Stimulated activated CD4-positive, alpha-beta T cell treated with anti-CD3 and anti-CD28 coated beads, TNF-alpha, amount 100 ng/mL, for 48 hours (primary cell): ENCODE results near the gene CTSH.
A peak's percentile ranks its signal among the peaks of the same experiment; 100 is the strongest.
"Not testable (repeated sequence)": the region's sequence is repeated elsewhere in the genome, so short reads cannot be mapped to it uniquely, and the experiment has no call there.

Experiments
- DNase-seq, 3 donors: peaks; one replicate each; pipeline ENCODE4 v3.0.0-alpha.2; 2020; ENCODE audit warnings: low read depth in 3 of 3

CTSH gene

DNA sequence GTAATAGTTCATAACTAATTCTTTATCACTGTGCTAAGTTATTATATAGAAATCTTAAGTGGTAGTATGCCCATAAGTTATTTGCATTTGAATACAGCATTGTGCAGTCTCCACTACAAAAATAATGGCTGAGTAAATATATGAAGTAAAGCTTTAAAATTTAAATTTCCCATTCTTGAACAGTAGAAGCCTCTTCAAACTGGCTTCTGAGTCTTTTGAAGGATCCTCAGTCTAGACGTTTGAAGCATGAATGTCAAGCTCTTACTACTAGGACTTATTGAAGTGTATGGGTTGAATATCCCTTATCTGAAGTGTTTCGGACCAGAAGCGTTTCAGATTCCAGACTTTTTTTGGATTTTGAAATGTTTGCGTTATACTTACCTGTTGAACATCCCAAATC lies 55.8 kb downstream of the CTSH start:
- no peak for DNase-seq

DNA sequence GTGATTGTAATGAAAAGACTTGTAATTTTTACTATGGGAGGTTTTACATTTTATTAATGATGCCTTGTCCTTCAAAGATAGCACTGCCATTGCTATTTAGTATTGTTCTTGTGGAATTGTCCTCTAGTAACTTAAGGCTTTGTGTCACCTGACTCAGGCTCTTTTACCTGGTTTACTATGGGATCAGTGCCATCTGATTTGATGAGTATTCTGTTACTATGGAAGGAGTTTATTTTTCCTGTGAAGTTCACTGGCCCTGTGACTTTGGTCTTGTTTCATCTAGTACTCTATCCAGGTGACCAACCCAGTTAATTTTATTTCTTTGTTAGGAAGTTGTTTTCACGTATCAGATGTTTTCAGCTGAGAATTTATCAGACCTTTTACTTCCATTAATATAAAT lies 63.2 kb downstream of the CTSH start:
- DNase-seq: no peak

DNA sequence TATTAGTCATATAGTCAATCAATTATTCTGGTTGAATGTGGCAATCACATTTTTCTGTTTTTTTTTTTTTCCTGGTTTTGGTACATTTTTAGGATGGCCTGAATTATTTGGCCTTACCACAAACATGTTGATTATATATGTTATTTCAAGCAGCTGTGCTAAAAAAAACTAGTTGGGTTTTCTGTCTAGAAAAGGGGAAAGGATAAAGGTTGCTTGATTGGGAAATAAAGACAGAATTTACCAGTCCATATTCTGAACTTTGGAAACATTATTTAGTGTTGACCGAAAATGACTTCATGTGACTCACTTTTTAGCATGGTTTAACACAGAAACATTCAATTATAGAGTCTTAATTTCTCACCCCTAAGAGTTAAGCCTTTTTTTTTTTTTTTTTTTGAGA lies 64.0 kb downstream of the CTSH start:
- no peak for DNase-seq

DNA sequence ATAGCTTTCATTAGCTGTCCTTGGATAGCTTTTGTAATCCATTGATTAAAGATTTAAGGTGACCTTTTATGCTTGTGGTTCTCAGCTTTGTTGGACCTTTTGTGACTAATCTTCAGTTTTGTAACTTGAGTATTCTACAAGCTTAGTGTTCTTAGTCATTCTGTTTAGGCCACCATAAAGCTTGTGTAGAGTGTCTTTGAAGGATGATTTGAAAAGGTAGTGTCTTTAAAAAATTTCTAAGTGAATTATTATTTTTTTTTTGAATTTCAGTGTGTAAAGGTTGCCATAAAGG lies 64.7 kb downstream of the CTSH start:
- no peak for DNase-seq

DNA sequence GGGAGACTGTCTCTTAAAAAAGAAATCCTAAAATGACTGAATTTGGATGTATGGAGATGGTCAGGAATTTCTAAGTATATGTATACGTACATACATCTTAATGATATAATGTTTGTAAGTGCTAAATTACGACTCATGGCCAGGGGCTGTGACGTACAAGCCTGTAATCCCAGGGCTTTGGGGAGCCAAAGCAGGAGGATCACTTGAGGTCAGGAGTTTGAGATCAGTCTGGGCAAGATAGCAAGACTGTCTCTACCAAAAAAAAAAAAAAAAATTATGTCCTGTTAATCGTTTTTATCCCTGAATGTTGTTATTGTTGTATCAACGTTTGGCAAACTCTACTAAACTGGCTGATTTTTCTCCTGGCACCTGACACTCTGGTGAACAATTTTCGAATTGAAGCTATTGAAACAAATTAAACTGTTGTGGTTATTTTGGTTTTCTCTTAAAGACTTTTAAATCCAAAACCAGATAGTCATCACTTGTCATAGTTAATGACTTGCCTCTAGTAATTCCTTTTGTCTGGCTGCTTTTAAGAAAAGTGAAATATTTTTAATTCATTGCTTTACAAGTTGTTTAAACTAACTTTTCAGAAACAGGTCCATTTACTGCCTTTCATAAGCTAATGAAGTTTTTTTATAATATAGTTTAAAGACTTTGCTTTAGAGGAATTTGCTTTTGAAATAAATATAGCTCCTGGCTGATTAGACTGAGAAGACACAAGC lies 65.2 kb downstream of the CTSH start:
- no peak for DNase-seq

DNA sequence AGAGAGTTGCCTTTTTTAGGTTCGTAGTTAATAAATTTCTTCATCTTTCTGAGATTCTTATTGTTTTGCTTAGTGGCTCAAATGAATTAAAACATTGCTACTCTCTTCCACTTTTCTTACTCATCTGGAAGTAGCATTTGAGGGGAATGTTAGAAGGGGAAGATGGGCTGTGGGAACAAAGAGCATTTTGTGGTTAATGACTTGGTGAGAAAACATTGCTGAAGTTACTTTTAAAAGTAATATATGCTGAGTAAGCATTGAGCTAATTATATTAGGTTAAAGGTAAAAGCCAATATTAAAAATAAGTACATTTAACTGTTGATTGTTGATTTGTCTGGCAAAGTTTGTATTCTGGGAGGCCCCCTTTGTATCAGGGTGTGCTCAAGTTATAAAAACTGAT lies 66.5 kb downstream of the CTSH start:
- DNase-seq: no peak

DNA sequence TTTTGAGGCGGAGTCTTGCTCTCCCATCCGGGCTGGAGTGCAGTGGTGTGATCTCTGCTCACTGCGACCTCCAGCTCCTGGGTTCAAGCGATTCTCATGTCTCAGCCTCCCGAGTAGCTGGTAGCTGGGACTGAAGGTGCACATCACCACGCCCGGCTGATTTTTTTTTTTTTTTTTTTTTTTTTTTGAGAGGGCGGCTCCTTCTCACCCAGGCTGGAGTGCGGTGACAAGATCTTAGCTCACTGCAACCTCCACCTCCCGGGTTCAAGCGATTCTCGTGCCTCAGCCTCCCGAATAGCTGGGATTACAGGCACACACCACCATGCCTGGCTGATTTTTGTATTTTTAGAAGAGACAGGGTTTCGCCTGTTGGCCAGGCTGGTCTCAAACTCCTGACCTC lies 67.9 kb downstream of the CTSH start:
- not testable (repeated sequence) for DNase-seq

DNA sequence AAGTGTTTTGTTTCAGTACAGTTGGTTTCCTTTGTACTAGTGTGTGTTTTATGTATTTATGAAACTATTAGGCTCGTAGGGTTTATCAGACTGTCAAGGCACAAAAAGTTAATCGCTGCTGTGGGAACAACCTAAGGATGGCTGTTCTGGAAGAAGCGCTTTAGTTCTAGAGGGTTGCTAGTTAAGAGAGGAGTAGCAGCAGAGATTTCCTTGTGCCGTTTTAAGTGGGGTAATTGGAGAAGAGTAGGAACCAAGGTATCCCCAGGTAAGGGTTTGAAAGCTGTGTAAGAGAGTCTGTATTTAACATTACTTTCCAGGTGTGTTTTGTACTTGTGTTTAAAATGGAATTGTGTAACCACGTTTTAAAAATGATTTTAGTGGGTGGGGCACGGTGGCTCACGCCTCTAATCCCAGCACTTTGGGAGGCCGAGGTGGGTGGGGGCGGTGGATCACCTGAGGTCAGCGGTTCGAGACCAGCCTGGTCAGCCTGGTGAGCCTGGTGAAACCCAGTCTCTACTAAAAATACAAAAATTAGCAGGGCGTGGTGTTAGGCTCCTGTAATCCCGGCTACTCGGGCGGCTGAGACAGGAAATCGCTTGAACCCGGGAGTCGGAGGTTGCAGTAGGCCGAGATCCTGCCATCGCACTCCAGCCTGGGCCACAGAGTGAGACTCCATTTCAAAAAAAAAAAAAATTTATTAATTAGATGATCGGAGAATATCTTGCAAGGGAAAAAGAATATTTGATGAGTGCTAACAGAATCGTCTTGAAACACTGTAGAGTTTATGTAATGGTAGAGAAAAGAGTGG lies 69.5 kb downstream of the CTSH start:
- no peak for DNase-seq

DNA sequence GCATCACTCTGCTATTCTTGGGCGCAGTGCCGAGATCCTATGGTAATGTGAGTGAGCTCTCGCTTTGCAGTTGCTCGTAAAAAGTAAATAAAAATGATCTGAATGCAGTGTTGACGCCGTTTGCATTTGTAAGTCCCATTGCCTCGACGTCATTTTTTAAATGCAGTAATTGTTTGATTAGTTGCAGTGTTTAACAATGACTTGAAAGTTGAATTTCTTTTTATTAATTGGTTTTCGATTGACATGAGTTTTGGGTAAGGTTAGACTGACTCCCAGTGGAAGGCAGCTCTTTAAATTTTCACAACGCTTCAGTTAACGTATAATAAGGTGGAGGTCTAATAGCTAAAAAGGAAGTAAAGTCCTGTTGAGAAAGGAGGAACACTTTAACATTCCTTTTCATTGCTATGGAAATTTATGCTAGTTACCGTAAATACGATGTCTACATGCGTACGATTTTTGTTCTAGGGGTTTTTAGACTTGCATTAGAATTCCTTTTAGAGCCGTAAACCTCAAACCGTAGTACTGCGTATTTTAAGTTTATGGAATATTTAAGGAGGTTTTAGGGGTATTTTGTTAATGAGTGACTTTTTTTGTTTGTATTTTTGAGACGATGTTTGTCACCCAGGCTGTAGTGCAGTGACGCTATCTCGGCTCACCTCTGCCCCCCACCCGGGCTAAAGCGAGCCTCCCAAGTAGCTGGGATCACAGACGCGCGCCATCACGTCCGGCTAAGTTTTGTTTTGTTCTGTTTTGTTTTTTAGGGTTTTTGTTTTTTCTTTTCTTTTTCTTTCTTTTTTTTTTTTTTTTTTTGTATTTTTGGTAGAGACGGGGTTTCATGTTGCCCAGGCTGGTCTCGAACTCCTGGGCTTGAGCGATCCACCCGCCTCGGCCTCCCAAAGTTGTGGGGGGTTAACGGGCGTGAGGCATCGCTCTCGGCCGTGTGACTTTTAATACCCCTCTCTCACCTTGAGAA lies 70.8 kb downstream of the CTSH start:
- DNase-seq: peak in 1 of 3 donors; percentile 8

DNA sequence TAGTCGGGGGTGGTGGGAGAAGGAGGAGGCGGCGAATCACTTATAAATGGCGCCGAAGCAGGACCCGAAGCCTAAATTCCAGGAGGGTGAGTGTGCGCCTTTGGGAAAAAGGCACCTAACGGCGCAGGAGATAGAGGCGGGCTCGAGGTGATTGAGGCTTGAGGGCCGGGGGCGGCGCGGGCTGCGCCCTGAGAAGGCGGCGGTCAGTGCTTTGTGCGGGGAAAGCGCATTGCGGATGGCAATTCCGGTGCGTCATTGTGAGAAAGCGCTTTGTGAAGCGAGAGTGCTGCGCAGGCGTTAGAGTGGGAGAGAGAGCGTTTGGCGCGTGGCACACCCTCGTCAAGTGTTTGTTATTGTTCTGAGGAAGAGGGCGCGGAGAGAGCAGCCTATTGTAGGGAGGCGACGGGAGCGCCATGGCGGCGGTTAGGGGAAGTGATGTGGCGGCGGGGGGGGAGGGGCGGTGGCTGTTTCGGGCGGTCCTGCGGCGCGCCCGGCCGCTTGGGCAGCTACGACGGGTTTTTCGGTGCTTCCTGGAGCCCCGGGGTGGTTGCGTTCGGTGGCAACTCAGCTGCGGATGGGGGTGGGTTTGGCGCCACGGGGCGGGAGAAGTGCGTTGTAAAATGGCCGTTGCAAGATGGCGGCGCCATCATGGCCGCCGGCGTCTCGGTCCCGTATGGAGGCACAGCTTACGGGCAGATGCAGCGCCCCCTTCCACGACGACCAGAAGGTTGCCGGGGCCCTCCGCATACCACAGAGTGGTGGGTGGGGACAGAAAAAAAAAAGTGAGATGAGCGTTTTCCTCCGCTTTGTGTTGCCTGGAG lies 71.7 kb downstream of the CTSH start:
- peak; percentile 73 to 88 (median 83) for DNase-seq

DNA sequence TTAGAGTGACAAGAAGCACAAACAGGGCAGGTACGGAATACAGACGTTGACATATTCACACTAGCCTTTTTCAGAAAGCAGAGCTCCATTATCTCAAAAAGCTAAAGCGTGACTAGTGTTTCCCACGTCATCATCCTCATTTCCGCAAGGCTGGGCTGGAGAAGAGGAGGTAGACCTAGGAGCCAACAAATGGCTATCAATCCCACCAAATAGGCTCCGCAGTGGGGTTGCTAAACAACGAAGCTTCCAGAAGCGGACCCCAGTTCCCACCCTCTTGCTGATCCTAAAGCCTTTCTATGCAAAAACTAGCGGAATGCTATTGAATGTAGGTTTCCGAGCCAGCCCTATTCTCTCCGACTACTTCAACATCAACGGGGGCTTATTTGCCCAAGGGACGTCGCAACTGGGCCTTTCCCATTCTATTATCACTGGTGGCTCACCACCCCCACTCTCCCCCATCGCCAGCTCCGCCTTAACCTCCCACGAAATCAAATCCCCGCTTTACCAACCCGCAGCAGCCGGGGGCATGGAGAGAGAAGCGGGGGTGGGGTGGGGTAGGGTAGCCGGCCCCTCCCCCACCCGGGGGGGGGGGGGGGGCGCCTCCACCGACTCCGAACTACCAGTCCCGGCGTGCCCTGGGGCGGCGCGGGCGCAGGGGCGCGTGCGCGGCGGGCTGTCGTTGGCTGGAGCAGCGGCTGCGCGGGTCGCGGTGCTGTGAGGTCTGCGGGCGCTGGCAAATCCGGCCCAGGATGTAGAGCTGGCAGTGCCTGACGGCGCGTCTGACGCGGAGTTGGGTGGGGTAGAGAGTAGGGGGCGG lies 72.5 kb downstream of the CTSH start, which contains the start of gene MORF4L1:
MORF4L1 (plus strand) TSS at position 736 of the 817 bp plus-strand sequence. CDS start 128 bp downstream, outside the sequence.
- peak; percentile 88 to 95 (median 91) for DNase-seq

DNA sequence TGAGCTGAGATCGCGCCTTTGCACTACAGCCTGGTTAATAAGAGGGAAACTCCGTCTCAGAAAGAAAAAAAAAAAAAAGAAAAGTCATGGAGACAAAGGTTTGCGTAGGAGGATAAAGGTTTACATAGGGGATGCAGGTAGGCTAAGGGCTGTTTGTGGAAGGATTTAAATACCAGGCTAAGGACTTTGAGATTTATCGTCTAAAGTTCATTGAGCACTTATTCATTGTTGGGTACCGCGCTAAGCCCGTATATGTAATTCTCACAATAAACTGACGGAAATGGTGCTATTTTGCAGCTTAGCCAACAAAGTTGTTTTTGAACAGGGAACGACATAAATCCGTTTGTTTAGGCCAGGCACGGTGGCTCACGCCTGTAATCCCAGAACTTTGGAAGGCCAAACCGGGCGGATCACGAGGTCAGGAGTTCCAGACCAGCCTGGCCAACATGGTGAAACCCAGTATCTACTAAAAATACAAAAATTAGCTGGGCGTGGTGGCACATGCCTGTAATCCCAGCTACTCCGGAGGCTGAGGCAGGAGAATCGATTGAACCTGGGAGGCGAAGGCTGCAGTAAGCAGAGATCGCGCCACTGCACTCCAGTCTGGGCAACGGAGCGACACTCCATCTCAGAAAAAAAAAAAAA lies 73.2 kb downstream of the CTSH start:
- DNase-seq: not testable (repeated sequence)
